Heart left ventricle (tissue), 16 donors: ENCODE data around the gene AQP6. TPM values are rescaled to one million over a fixed set of nuclear protein-coding genes. Genes with fewer than 3 reads are reported as not detected.

Experiments used
- ATAC-seq, 4 donors: fragments of 200-7000 bp; cut with Tn5 transposase; one replicate each; pipeline ENCODE4 v1.9.1; 2020 to 2022; ENCODE audit warnings: moderate library complexity in 4 of 4, mild to moderate bottlenecking in 3 of 4, moderate number of reproducible peaks in 1 of 4
- DNase-seq, 5 donors: peaks; one replicate each; pipeline ENCODE4 v3.0.0-alpha.2; 2020
- H3K27ac ChIP-seq, 12 donors: fragments of 200-600 bp; sonication (generic) in 4 of 12; one replicate each; pipeline versions ENCODE4 v1.5.0 to v1.8.0; 2016 to 2022; ENCODE audit warnings: mild to moderate bottlenecking in 2 of 12
- H3K27me3 ChIP-seq, 9 donors: fragments of 200-600 bp; sonication (generic) in 2 of 9; one replicate each; pipeline versions ENCODE4 v1.5.1 to v1.8.0; 2016 to 2022; ENCODE audit warnings: mild to moderate bottlenecking in 3 of 9
- H3K36me3 ChIP-seq, 9 donors: fragments of 200-600 bp; sonication (generic) in 2 of 9; one replicate each; pipeline versions ENCODE4 v1.5.0 to v1.8.0; 2018 to 2022; ENCODE audit warnings: mild to moderate bottlenecking in 2 of 9
- H3K4me1 ChIP-seq, 12 donors: fragments of 200-600 bp; sonication (generic) in 4 of 12; one replicate each; pipeline versions ENCODE4 v1.5.0 to v1.8.0; 2016 to 2022; ENCODE audit warnings: mild to moderate bottlenecking in 3 of 12
- H3K4me3 ChIP-seq, 12 donors: fragments of 200-600 bp; sonication (generic) in 4 of 12; one replicate each; pipeline versions ENCODE4 v1.5.0 to v1.8.0; 2017 to 2022; ENCODE audit warnings: mild to moderate bottlenecking in 9 of 12, moderate library complexity in 4 of 12
- H3K9me3 ChIP-seq, 12 donors: fragments of 200-600 bp; sonication (generic) in 4 of 12; one replicate each; pipeline versions ENCODE4 v1.5.0 to v1.8.0; 2016 to 2022; ENCODE audit warnings: mild to moderate bottlenecking in 1 of 12
- CTCF ChIP-seq, 12 donors: fragments of 200-600 bp; sonication (generic) in 4 of 12; IDR thresholded peaks; one replicate each; pipeline versions ENCODE4 v1.5.0 to v1.8.0; 2018 to 2022; ENCODE audit warnings: antibody characterized with exemption in 12 of 12, mild to moderate bottlenecking in 5 of 12
- POLR2A ChIP-seq, 2 donors: fragments of 450-650 bp; IDR thresholded peaks; one replicate each; pipeline ENCODE4 v1.6.1; 2017; ENCODE audit warnings: antibody characterized with exemption in 2 of 2, mild to moderate bottlenecking in 2 of 2, moderate library complexity in 2 of 2
- WGBS, 4 donors: extraction: QIAGEN DNeasy Blood & Tissue Kit in 2 of 4; methylation state at CpG; one replicate each; pipeline versions ENCODE4 v1.1.5 to v1.1.7; 2013 to 2018; 5-methylcytosine and 5-hydroxymethylcytosine counted together
- intact Hi-C, 10 donors: fragments of 100-400 bp; cut with DNase I; formaldehyde crosslinking; loops; one replicate each; pipeline versions ENCODE4 v1.11.1 to v1.14.2; 2022
- polyA plus RNA-seq, 2 donors: library from polyadenylated mRNA; stranded (reverse); fragments of 200-250 nt; gene quantifications; one replicate each; pipeline ENCODE4 v1.2.3, GENCODE V29; 2013
- total RNA-seq, 9 donors: library from RNA; depleted of rRNA in 2 of 9; stranded (reverse); fragments of >200 nt in 2 of 9; fragmentation: NEBNext Ultra II Directional in 3 of 9; extraction: Animal tissue kit (Norgen Biotek cat#: 25700) in 3 of 9; gene quantifications; one replicate each; pipeline versions ENCODE4 v1.1.0 to v1.2.4, GENCODE V29; 2016 to 2023
- donor health status: ischemic (EF 13 %, LVEDD 7.1; RV severe dilation, severe dysfunction).
- donor health status: healthy with polysubstance abuse.
- donor health status: DM: no; HTN: yes; CAD: no.
- donor health status: DM: no; HTN: no; CAD: no.
- donor health status: ischemic (EF 25% LVEDD 6.9; RV normal size, moderate dysfunction).
- donor health status: ischemic (EF 25% LVEDD 5.7; RV mildly dilated, moderate dysfunction).
- donor health status: healthy.
- donor health status: DM: yes; HTN: yes; CAD: no.
- donor health status: ischemic (EF 35%, LVEDD 5.7; RV mildly dilated, moderate dysfunction).
- donor health status: nonischemic (EF 11% LVEDD 7.7; RV severe dilation, severe dysfunction).
- donor health status: DM: yes; HTN: yes; CAD: no.
- donor health status: PGD.
- donor health status: ischemic (EF 29% LVEDD 5.4; RV normal size, mild dysfunction).
- donor health status: nonischemic (EF 23%, LVEDD 6.1; RV moderate dilation, normal function).

The AQP6 gene
- total and polyA plus RNA-seq, 11 donors: 0.04 TPM; not detected in 9

GRCh38 chr12:49939707-49940106, 33.0 kb upstream of the AQP6 start:
- Histone ChIP-seq H3K9me3 (no peaks in the 10 kb centered on the region), H3K27ac (no peak overlapping the region), H3K27me3 (peaks cover 0 to 3% (median 0%) of the 10 kb centered on the region in 9 donors), H3K4me3 (no peak overlapping the region), H3K4me1 (no peaks in the 10 kb centered on the region), H3K36me3 (no peaks in the 10 kb centered on the region)
- ATAC-seq (peak in 1 of 4 donors; percentile 24), DNase-seq (no peak)
- 91 to 100% (median 96%) methylated on average over 1 of the region's 1 CpG for WGBS, 4 donors
- intact Hi-C loops: loop anchor here in 2 of 10 donors (5.0 to 10.0 kb wide), 2 partner anchors 65 to 72 kb away; no protein-coding TSS in a partner anchor
- TF ChIP-seq POLR2A (IDR thresholded peaks at IDR 0.05) (no peak), CTCF (IDR thresholded peaks at IDR 0.05) (no peak)

- ATAC-seq (no peak), DNase-seq (no peak)
- TF ChIP-seq CTCF (IDR thresholded peaks at IDR 0.05): no peak
- TF ChIP-seq POLR2A (IDR thresholded peaks at IDR 0.05): no peak
- Histone ChIP-seq H3K27me3 (no peaks in the 10 kb centered on the region), H3K36me3 (no peaks in the 10 kb centered on the region), H3K27ac (no peak overlapping the region), H3K4me1 (peaks cover 0 to 12% (median 5%) of the 10 kb centered on the region in 12 donors), H3K9me3 (no peaks in the 10 kb centered on the region), H3K4me3 (no peak overlapping the region)
- 84 to 90% (median 88%) methylated on average over 11 to 13 of the region's 13 CpGs for WGBS, 4 donors
- intact Hi-C loops: loop anchor here in 2 of 10 donors (5.0 to 10.0 kb wide), 2 partner anchors 67 to 75 kb away; no protein-coding TSS in a partner anchor
Observed at GRCh38 chr12:49941556-49942511, 30.9 kb upstream of the AQP6 start.

- H3K36me3 ChIP-seq: no peaks in the 10 kb centered on the region
- no peak for TF ChIP-seq CTCF (IDR thresholded peaks at IDR 0.05)
- no peak for TF ChIP-seq POLR2A (IDR thresholded peaks at IDR 0.05)
- no peaks in the 10 kb centered on the region for H3K9me3 ChIP-seq
- ATAC-seq (no peak), DNase-seq (no peak)
- no peak overlapping the region for H3K4me3 ChIP-seq
- intact Hi-C loops: loop anchor here in 2 of 10 donors (5.0 to 10.0 kb wide), 2 partner anchors 68 to 75 kb away; no protein-coding TSS in a partner anchor
- H3K27ac ChIP-seq: no peak overlapping the region
- H3K4me1 ChIP-seq: peaks cover 0 to 12% (median 5%) of the 10 kb centered on the region in 12 donors
- H3K27me3 ChIP-seq: no peaks in the 10 kb centered on the region
- 88 to 98% (median 97%) methylated on average over 3 of the region's 3 CpGs for WGBS, 4 donors
Observed at GRCh38 chr12:49942512-49942893, 30.2 kb upstream of the AQP6 start.

- TF ChIP-seq CTCF (IDR thresholded peaks at IDR 0.05): no peak
- TF ChIP-seq POLR2A (IDR thresholded peaks at IDR 0.05): no peak
- intact Hi-C loops: loop anchor here in 2 of 10 donors (5.0 to 10.0 kb wide), 2 partner anchors 68 to 76 kb away; no protein-coding TSS in a partner anchor
- 80 to 86% (median 83%) methylated on average over 9 to 14 of the region's 14 CpGs for WGBS, 4 donors
- no peak for DNase-seq
- Histone ChIP-seq H3K4me1 (peaks cover 0 to 12% (median 5%) of the 10 kb centered on the region in 12 donors), H3K4me3 (no peak overlapping the region), H3K27me3 (no peaks in the 10 kb centered on the region), H3K9me3 (no peaks in the 10 kb centered on the region), H3K27ac (no peak overlapping the region), H3K36me3 (no peaks in the 10 kb centered on the region)
- no peak for ATAC-seq
Observed at GRCh38 chr12:49942921-49943624, 29.7 kb upstream of the AQP6 start.
